ENCODE results near the gene KCNH8.

DNA sequence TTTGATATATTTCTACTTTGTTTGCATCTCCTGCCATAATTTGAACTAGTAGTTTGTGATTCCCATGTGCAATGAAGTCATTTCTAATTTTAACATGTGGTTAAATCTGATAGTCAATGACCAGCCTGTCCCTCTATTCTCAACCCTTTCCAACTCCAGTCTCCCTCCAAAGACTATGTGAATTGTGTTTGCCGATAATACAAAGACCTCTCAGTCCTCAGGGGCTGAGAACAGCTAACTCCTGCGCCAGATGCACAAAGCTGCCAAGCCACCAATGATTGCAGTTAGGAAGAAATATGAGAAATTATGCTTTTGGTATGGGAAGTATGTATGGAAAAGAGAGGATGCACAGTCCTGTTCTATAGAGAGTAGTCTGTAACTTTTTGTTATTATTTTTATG lies 54.0 kb downstream of the KCNH8 start:
- TF ChIP-seq GATA2 (IDR thresholded peaks at IDR 0.05; ENCODE audit: low read depth, low read length) = no peak
- no peak for TF ChIP-seq GATA3 (IDR thresholded peaks at IDR 0.05; ENCODE audit: low read depth, low read length)

Measured in SH-SY5Y (cell line).